Metanephros (tissue), 1 donor: Measurements from ENCODE around the gene PCDHGA11. TPM values are rescaled to one million over a fixed set of nuclear protein-coding genes. Genes with fewer than 3 reads are reported as not detected.

Experiments used
- total RNA-seq: library from RNA; depleted of rRNA; stranded (reverse); fragments of >200 nt; gene quantifications from one replicate; pipeline ENCODE4 v1.2.3, GENCODE V29; 2014

PCDHGA11 gene
- 10.0 TPM for total RNA-seq

DNA sequence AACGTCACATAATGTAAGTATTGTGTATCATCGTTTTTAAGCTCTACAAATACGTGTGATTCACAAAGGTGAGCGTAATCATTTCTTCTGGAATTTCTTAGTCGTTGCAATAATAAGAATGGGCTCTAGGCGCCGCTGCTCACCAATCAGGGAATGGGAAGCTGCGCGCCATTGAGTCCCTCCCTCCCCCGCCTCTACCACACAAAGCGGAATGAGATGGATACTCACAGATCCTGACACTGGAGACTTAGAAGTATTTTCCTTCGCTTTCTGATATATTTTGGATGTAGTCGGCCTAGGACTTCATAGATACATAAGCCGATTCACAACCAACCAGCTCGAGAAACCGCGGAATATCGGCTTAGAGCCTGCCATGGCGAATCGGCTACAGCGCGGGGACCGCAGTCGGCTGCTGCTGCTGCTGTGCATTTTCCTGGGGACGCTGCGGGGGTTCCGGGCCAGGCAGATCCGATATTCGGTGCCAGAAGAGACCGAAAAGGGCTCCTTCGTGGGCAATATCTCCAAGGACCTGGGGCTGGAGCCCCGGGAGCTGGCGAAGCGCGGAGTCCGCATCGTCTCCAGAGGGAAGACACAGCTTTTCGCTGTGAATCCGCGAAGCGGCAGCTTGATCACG is at the start of gene PCDHGA11:
Gene PCDHGA11, plus strand, starts transcription at position 197 of the 634 bp plus-strand sequence. Its CDS starts 177 bp downstream, at position 374.

DNA sequence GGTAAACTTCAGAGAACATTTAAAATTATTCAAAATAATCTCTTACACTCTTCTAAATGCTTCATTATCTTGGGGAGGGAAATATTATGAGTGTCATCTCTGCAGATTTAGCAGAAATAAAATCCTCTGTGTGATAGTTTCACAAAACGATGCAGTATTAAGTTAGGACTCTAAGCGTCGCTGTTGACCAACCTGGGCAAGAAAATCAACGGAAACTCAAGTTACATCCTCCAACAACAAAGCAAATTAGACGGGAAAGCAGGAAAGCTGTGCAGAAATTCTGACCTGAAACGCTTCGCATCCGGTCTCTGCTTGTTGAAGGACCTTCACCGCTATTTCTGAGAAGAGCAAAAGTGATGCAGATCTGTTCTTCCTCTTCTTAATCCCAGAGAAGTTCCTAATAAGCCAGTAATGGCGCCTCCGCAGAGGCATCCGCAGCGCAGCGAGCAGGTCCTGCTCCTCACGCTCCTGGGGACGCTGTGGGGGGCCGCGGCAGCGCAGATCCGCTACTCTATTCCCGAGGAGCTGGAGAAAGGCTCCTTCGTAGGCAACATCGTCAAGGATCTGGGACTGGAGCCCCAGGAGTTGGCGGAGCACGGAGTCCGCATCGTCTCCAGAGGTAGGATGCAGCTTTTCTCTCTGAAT is 47.1 kb upstream of the PCDHGA11 start, which contains the start of gene PCDHGA6:
Gene PCDHGA6, plus strand, starts transcription at position 219 of the 645 bp plus-strand sequence. Its CDS starts 193 bp downstream, at position 412.

DNA sequence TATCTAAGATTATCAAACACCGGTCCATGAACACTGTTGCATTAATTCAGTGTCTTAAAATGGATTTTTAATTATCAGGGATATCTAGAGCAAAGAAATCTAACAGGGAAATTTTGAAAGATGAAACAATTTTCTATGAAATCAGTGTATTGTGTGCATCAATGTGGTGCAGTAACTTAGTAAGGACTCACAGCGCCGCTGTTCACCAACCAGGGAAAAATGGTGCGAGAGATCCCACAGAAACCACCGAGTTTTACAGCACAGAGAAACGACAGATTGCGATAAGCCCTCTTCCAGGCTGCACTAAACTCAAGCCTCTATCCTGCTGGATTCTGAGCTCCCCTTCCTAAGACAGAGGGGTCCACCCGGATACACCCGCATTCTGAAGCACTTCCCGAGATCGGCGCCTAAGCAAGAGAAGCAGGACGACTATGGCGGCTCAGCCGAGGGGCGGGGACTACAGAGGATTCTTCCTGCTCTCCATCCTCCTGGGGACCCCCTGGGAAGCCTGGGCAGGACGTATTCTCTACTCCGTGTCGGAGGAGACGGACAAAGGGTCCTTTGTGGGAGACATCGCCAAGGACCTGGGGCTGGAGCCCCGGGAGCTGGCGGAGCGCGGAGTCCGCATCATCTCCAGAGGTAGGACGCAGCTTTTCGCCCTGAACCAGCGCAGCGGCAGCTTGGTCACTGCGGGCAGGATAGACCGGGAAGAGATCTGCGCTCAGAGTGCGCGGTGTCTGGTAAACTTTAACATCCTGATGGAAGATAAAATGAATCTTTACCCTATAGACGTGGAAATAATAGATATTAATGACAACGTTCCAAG is 38.2 kb upstream of the PCDHGA11 start, which contains the start of gene PCDHGA7:
Gene PCDHGA7, plus strand, starts transcription at position 274 of the 826 bp plus-strand sequence. Its CDS starts 158 bp downstream, at position 432.

DNA sequence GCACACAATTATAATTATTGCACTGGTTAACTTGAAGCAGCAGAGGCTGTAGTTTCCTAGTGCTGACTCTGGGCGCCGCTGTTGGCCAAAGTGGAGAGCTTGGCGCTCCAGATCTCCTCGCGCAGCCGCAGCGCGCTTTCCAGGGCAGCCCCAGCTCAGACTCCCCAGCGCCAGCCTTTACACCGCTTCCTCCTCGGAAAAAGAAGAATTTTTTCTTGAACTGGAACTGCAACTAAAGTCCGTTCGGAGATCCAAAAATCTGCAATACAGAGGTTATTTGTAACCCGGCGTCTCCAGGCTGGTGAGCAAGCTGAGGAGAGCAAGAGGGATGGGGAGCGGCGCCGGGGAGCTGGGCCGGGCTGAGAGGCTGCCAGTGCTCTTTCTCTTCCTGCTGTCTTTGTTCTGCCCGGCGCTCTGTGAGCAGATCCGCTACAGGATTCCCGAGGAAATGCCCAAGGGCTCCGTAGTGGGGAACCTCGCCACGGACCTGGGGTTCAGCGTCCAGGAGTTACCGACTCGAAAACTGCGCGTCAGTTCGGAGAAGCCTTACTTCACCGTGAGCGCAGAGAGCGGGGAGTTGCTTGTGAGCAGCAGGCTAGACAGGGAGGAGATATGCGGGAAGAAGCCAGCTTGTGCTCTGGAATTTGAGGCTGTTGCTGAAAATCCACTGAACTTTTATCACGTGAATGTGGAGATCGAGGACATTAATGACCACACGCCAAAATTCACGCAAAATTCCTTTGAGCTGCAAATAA is 33.1 kb upstream of the PCDHGA11 start, which contains the start of gene PCDHGB4:
Gene PCDHGB4, plus strand, starts transcription at position 142 of the 755 bp plus-strand sequence. Its CDS starts 187 bp downstream, at position 329.

DNA sequence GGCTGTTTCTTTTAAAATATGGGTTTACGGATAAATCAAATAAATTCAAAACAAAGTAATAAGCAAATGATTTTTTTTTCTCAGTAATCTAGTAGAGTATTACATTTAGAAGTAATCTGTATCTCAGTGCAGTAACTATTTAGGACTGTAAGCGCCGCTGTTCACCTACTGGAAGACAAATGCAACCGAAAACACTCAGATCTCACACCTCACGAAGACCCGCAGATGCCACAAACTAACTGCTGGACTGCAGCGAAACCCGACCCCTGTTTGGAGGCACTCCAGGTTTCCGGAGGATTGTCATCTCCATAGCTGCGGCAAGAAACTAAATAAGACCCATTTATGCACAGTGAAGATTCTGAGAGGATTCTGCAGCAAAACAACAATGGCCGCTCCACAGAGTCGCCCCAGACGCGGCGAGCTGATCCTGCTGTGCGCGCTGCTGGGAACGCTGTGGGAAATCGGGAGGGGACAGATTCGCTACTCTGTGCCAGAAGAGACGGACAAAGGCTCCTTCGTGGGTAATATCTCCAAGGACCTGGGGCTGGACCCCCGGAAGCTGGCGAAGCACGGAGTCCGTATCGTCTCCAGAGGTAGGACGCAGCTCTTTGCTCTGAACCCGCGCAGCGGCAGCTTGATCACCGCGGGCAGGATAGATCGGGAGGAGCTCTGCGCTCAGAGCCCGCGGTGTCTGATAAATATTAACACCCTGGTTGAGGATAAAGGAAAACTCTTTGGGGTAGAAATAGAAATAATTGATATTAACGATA is 28.2 kb upstream of the PCDHGA11 start, which contains the start of gene PCDHGA8:
Gene PCDHGA8, plus strand, starts transcription at position 205 of the 770 bp plus-strand sequence. Its CDS starts 181 bp downstream, at position 386.

DNA sequence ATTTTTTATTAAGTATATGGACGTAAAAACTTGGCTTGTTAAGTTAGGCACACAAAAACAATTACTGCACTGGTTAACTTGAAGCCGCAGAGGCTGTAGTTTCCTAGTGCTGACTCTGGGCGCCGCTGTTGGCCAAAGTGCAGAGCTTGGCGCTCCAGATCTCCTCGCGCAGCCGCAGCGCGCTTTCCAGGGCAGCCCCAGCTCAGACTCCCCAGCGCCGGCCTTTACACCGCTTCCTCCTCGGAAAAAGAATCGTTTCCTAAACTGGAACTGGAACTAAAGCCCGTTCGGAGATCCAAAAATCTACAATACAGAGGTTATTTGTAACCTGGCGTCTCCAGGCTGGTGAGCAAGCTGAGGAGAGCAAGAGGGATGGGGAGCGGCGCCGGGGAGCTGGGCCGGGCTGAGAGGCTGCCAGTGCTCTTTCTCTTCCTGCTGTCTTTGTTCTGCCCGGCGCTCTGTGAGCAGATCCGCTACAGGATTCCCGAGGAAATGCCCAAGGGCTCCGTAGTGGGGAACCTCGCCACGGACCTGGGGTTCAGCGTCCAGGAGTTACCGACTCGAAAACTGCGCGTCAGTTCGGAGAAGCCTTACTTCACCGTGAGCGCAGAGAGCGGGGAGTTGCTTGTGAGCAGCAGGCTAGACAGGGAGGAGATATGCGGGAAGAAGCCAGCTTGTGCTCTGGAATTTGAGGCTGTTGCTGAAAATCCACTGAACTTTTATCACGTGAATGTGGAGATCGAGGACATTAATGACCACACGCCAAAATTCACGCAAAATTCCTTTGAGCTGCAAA is 22.9 kb upstream of the PCDHGA11 start, which contains the start of gene PCDHGB5:
Gene PCDHGB5, plus strand, starts transcription at position 192 of the 796 bp plus-strand sequence. Its CDS starts 181 bp downstream, at position 373.

DNA sequence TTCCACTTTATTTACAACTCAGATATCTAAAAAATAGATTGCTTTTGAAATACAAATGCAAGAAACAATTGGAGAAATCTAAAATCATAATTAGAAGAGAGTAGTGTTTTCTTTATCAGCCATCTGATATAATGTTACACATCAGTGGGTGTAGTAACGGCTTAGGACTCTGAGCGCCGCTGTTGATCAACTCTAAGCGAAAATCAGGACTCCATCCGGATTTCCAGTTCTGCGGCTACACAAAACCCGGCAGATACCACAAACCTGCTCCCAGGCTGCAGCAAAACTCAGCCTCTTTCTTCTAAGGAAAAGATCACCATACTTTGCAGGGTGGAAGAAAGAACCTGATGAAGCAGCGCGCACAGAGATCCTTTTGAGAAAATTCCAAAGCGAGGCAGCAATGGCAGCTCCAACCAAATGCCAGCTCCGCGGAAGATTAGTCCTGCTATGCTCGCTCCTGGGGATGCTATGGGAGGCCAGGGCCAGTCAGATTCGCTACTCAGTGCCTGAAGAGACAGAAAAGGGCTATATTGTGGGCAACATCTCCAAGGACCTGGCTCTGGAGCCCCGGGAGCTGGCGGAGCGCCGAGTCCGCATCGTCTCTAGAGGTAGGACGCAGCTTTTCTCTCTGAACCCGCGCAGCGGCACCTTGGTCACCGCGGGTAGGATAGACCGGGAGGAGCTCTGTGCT is 18.2 kb upstream of the PCDHGA11 start, which contains the start of gene PCDHGA9:
Gene PCDHGA9, plus strand, starts transcription at position 226 of the 691 bp plus-strand sequence. Its CDS starts 175 bp downstream, at position 401.

DNA sequence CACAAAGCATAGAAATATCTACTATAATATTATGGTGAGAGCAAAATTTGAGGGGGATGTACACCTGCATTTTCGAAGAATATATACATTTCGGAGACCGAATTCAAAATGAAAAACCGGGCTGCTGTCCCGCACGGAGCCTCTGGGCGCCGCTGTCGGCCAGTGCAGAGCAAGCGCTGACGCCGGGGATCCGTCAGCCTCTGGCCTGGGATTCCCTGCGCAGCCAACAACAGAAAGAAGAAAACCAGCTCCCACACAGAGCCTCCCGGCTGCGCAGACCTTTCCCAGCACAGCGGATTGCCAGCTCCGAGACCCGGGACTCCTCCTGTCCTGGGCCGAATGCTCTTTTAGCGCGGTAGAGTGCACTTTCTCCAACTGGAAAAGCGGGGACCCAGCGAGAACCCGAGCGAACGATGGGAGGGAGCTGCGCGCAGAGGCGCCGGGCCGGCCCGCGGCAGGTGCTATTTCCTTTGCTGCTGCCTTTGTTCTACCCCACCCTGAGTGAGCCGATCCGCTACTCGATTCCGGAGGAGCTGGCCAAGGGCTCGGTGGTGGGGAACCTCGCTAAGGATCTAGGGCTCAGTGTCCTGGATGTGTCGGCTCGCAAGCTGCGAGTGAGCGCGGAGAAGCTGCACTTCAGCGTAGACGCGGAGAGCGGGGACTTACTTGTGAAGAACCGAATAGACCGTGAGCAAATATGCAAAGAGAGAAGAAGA is 12.9 kb upstream of the PCDHGA11 start, which contains the start of gene PCDHGB6:
Gene PCDHGB6, plus strand, starts transcription at position 232 of the 716 bp plus-strand sequence. Its CDS starts 182 bp downstream, at position 414.

DNA sequence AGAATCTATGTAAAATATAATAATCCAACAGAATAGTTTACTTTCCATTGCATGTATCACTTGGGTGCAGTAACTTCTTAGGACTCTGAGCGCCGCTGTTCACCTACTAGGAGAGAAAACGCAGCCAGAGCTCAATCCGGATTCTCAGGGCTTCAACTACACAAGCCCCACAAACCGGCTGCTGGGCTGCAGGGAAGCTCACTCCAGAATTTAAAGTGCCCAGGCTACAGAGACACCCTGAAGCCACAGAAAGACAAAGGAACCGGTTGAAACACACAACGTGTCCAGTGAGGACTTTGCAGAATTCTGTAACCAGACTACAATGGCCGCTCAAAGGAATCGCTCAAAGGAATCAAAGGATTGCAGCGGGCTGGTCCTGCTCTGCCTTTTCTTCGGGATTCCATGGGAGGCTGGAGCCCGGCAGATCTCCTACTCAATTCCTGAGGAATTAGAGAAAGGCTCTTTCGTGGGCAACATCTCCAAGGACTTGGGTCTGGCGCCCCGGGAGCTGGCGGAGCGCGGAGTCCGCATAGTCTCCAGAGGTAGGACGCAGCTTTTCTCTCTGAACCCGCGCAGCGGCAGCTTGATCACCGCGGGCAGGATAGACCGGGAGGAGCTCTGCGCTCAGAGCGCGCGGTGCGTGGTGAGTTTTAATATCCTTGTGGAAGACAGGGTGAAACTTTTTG is 7.9 kb upstream of the PCDHGA11 start, which contains the start of gene PCDHGA10:
Gene PCDHGA10, plus strand, starts transcription at position 134 of the 686 bp plus-strand sequence. Its CDS starts 189 bp downstream, at position 323.

DNA sequence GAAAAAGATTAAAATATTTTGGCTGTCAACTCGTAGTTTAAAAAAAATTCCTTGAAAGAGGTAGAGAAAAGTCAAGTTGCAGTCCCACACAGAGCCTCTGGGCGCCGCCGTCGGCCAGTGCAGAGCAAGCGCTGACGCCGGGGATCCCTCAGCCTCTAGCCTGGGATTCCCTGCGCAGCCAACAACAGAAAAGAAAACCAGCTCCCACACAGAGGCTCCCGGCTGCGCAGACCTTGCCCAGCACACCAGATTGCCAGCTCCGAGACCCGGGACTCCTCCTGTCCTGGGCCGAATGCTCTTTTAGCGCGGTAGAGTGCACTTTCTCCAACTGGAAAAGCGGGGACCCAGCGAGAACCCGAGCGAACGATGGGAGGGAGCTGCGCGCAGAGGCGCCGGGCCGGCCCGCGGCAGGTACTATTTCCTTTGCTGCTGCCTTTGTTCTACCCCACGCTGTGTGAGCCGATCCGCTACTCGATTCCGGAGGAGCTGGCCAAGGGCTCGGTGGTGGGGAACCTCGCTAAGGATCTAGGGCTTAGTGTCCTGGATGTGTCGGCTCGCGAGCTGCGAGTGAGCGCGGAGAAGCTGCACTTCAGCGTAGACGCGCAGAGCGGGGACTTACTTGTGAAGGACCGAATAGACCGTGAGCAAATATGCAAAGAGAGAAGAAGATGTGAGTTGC is 3.2 kb upstream of the PCDHGA11 start, which contains the start of gene PCDHGB7:
Gene PCDHGB7, plus strand, starts transcription at position 184 of the 679 bp plus-strand sequence. Its CDS starts 183 bp downstream, at position 367.

DNA sequence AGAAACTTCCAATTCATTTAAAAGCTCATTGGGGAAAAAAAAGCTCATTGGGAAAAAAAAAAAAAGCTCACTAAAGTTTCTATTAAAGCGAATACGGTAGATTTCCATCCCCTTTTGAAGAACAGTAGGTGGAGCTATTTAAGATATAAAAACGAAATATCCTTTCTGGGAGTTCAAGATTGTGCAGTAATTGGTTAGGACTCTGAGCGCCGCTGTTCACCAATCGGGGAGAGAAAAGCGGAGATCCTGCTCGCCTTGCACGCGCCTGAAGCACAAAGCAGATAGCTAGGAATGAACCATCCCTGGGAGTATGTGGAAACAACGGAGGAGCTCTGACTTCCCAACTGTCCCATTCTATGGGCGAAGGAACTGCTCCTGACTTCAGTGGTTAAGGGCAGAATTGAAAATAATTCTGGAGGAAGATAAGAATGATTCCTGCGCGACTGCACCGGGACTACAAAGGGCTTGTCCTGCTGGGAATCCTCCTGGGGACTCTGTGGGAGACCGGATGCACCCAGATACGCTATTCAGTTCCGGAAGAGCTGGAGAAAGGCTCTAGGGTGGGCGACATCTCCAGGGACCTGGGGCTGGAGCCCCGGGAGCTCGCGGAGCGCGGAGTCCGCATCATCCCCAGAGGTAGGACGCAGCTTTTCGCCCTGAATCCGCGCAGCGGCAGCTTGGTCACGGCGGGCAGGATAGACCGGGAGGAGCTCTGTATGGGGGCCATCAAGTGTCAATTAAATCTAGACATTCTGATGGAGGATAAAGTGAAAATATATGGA is 9.7 kb downstream of the PCDHGA11 start, which contains the start of gene PCDHGA12:
Gene PCDHGA12, plus strand, starts transcription at position 176 of the 782 bp plus-strand sequence. Its CDS starts 253 bp downstream, at position 429.

